Panc1 (cell line): ENCODE measurements around the gene GZMM.

ENCODE experiments used
- REST ChIP-seq, 2 experiments: IDR thresholded peaks; 2 replicates each; pipeline ENCODE4 v1.6.1; 2011 to 2012; ENCODE audit warnings: low read depth in 2 of 2, control low read depth in 1 of 2, low read length in 1 of 2, mild to moderate bottlenecking in 1 of 2, moderate library complexity in 1 of 2; ENCODE audit not compliant: insufficient read depth in 1 of 2
- SIN3A ChIP-seq: IDR thresholded peaks from 2 replicates; pipeline ENCODE4 v1.6.1; 2012; ENCODE audit warnings: low read depth, mild to moderate bottlenecking, low read length, moderate library complexity, borderline replicate concordance; ENCODE audit not compliant: insufficient read depth
- TF ChIP-seq, protein P1 (sequence below): fragments of 450-650 bp; IDR thresholded peaks from 2 replicates; pipeline ENCODE4 v1.5.1; 2017; ENCODE audit warnings: mild to moderate bottlenecking

- TF ChIP-seq, protein P1, sequence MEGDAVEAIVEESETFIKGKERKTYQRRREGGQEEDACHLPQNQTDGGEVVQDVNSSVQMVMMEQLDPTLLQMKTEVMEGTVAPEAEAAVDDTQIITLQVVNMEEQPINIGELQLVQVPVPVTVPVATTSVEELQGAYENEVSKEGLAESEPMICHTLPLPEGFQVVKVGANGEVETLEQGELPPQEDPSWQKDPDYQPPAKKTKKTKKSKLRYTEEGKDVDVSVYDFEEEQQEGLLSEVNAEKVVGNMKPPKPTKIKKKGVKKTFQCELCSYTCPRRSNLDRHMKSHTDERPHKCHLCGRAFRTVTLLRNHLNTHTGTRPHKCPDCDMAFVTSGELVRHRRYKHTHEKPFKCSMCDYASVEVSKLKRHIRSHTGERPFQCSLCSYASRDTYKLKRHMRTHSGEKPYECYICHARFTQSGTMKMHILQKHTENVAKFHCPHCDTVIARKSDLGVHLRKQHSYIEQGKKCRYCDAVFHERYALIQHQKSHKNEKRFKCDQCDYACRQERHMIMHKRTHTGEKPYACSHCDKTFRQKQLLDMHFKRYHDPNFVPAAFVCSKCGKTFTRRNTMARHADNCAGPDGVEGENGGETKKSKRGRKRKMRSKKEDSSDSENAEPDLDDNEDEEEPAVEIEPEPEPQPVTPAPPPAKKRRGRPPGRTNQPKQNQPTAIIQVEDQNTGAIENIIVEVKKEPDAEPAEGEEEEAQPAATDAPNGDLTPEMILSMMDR: no peak
- TF ChIP-seq REST (IDR thresholded peaks at IDR 0.05; ENCODE audit: insufficient read depth in 1 of 2, low read depth in 2 of 2, low read length in 1 of 2): no peak
- no peak for TF ChIP-seq SIN3A
Observed at GRCh38 chr19:571566-571974, 27.7 kb downstream of the GZMM start.
